MM.1S (cell line): ENCODE measurements around the gene APBB1IP.

ENCODE experiments used
- CTCF ChIP-seq: fragments of 300-600 bp; sonication (generic); IDR thresholded peaks from 2 replicates; pipeline ENCODE4 v1.5.1; 2016; ENCODE audit warnings: antibody characterized with exemption, low read length, mixed read lengths
- EZH2 ChIP-seq: fragments of 300-600 bp; sonication (generic); optimal IDR thresholded peaks from 2 replicates; pipeline ENCODE3; 2017; ENCODE audit warnings: low read depth, mild to moderate bottlenecking, antibody characterized with exemption, low read length, mixed read lengths
- EZH2phosphoT487 ChIP-seq: fragments of 300-600 bp; sonication (generic); IDR thresholded peaks from 2 replicates; pipeline ENCODE4 v1.6.1; 2018; ENCODE audit warnings: antibody characterized with exemption, low read length

- TF ChIP-seq CTCF: no peak
- no peak for TF ChIP-seq EZH2
- TF ChIP-seq EZH2phosphoT487: no peak
Measured at GRCh38 chr10:26540601-26541000, 102.5 kb downstream of the APBB1IP start.
